GM18519 (cell line): Measurements from ENCODE around the gene SORCS2.

Experiments
- ATAC-seq: cut with Tn5 transposase; IDR thresholded peaks from one replicate; pipeline ENCODE4 v1.9.1; 2021; ENCODE audit warnings: mild to moderate bottlenecking, moderate library complexity; ENCODE audit not compliant: unreplicated experiment, low FRiP score

The SORCS2 gene

DNA sequence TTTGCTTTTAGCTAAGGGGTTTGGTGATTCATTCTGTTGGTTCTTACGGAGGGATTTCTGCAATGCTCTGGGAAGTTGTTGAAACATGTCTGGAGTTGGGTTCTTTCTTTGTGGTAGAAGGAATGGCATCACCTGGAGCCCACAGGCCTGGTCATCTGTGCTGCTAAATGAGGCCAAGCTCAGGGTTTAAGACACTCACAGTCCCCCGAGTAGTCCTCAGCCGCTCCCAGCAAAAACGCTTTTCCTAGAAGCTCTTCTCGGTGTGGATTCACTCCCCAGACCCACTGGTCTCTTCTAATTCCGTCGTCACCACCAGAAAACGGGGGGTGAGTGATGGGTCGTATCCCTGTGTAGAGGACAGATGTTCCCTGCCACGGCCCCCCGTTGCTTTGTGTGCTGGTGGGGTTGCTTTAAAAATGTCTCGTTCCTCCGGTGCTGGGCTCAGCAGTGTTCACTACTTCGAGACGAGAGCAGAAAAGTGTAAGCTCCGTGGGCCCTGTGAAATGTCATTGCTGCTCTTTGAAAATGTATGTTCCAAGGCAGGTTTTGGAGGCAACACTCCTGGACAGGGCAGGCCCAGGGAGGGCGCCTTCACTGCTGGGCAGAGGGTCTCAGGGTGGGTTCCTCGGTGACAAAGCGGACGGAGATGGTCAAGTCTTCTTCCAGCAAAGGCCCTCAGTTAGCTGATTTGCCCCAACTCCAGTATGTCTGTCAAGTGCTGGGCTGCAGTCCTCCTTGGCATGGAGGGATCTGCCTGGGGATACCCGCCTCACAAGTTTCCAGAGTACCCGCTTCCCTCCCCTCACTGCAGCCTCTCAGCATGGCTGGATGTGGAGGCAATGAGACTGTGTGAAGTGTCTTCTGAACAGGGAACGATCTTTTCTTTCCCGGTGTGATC lies 205.1 kb downstream of the SORCS2 start:
- no peak for ATAC-seq

DNA sequence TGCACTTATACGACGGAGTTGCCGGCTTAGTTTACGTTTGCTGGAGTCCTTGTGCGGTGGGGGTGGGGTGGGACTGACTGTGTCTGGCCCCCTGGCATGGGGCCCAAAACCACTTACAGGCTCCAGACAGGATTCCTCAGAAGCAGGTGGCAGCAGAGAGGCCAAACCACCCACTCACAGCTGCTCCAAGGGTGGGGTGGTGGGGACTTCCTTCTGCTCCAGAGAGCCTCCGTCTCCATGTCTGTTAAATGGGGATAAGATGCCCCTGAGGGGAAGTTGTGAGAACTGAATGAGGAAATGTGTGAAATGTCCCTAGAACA lies 205.7 kb downstream of the SORCS2 start:
- ATAC-seq, result no peak

DNA sequence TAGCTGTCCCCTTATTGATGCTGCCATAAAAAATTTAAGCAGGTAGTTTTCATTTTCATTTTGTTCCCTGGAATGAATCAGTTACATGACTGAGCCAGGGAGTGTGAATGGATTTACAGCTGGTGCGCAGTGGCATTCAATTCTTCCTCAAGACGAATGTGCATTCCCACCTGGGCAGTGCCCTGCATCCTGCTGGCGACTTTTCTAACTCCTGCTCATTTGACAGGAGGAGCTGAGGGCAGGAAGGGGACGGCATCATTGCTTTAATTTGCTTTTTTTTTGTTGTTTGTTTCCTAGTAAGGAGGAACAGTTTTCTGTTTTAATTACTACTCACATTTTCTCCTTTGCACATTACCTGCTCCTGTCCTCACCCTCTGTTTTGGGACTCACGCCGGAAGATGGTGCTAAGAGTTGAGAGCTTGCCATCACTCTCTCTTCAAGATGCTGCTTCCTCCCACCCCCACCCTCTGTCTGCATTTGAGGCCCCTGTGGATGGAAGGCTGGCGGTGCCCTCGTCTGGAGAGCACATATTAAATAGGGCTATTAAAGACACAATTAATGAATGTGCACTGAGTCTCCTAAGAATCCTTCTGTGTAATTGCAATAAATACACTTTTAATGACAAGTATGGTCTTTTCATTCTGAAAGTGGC lies 206.6 kb downstream of the SORCS2 start:
- ATAC-seq, result no peak

DNA sequence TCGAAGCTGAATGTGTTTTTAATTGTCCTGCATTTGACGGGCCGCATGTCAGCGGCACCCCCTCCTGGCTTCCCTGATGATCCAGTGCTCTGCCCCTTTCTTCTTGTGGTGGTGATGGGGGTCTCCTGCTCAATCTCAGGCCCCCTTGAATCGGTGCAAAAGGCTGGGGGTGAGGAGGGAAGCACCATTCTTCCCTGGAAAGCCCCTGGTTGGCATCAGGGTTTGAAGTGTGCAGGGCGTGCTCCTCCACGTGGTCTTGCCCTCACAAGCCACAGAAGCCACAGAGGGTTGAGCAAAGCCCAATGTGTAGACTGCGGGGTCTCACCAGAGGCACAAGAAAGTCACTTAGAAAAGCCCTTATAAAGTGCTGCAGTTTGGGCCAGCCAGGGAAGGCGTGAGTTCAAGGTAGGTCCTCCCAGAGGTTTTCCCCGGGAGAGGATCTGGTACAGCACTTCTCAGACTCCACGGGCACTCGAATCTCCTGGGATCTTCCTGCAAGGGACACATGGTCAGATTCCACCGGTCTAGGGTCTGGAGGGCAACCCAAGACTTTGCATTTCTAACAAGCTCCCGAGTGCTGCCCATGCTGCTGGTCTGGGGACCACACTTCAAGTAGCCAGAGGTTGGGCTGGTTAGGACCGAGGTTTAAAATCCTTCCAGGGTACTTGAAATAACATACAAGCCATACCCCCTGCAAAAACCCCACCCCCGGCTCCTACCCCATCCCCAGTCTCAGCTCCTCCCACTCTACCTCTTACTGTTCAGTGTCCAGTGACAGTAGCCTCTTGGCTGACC lies 207.3 kb downstream of the SORCS2 start:
- no peak for ATAC-seq

DNA sequence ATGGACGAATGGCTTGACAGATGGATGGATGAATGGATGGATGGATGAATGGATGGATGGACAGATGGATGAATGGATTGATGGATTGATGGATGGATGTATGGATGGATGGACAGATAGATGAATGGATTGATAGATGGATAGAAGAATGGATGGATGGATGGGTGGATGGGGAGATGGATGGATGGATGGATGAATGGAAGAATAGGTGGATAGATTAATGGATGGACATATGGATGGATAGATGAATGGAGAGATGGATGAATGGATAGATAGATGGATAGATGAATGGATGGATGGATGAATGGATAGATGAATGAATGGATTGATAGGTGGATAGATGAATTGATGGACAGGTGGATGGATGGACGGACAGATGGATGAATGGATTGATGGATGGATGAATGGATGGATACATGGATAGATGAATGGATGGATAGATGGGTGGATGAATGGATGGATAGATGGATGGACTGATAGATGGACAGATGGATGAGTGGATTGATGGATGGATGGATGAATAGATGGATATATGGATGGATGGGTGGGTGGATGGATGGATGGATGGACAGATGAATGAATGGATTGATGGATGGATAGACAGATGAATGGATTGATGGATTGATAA lies 208.4 kb downstream of the SORCS2 start:
- no peak for ATAC-seq

DNA sequence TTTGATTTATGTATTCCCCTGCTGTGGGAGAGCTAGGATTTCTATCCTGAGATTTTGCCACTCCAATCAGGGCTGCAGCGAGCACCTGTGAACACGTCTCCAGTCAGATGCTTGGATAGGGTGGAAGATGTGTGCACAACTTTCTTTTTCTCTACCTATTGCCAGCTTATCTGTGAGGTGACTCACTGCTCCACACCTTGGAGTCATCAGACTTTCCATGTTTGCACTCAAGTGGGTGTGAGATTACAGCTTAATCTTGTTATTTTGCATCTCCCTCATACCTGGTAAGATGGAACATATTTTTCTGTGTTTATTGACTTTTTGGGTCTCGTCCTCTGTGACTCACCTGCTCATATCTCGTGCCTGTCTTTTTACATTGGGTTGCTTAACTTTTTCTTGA lies 210.2 kb downstream of the SORCS2 start:
- no peak for ATAC-seq

DNA sequence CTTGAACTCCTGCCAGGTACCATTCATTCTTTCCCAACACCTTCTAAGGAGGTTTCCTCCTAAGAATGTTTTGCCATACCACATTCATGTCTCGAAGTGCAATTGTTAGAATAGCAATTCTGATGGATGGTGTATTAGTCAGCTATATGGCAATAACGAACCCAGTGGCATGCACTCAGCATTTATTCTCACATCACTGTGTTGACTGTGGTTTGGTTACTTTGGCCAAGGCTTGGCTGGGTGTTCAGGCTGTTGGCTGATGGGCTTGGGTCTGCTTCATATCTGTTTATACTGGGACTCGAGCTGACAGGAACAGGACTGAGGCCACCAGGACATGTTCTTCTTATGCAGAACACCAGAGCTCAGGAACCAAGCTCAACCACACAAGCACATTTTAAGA lies 210.7 kb downstream of the SORCS2 start:
- ATAC-seq, result no peak

DNA sequence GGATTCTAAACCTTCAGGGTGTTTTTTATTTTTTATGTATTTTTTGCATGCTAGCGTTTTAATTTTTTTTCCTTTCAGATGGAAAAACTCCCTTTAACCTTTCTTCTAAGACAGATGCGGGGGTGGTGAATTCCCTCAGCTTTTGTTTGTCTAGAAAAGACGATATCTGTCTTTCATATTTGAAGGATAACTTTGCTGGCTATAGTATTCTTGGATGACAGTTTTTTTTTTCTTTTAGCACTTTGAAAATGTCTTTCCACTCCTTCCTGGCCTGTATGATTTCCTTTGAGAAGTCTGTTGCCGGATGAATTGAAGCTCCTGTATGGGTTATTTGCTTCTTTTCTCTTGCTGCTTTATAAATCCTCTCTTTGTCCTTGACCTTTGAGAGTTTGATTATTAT lies 215.8 kb downstream of the SORCS2 start:
- no peak for ATAC-seq

DNA sequence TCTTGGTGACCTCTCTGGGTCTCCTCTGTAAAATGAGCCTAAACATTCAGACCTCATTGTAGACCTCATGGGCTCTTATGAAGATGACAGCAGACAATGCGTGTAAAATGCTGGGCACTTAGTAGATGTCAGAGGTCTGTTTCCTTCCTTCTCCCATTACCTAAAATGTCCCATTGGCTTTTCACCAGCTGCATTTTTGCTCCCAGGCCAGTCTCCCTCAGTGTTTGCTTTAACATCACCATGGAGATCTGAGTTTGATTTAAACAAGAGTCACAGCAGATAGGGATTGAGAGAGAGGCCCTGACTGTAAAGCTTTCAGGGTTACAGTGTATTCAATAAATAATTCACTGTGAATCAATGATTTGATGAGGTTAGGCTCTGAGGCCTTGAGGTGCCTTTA lies 218.1 kb downstream of the SORCS2 start:
- ATAC-seq, result no peak

DNA sequence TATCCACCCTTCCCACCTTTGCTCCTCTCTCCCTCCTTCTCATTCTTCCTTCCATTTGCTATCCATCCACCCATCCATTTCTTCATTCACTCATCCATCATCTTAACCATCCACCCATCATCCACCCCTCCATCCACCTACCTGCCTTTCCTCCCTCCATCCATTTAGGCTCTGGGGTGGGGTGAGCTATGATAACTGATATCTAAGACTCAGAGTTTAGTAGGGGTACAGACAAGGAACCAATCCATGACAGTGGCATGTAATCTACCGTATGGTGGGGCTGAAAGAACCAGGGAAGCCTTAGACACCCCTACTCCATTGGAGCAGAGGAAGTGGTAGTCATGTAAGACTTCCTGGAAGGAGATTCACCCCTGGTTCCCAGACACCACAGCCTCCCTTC lies 219.2 kb downstream of the SORCS2 start:
- no peak for ATAC-seq

DNA sequence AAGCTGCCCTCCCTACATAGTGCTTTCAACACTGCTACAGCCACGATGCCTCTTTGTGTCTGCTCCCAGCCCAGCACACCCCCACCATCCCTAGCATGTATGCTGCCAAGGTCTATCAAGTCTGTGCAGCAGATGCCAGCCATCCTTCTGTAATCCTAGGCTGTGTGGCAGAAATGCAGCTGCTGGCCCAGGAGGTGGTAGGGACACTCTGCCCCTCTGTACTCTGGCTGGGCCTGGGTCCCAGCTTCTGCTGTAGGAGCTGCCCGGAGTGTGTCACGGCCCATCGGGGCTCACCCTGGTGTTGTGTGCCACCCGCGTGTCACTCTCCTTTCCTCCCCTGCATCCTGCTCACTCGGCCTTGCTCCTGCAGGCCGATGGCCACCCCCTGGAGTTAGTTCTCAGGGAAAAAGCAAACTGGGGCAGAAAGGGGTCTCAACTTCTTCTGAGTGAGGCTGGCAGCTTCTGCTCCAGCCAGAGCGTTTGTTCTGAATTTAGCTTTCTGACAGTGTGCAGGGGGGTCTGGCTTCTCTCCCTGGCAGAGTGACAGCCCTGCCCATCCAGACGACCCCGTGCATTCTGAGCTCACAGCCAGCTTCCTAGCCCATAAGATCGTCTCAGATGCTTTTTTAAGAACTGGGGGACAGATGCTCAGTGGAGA lies 219.7 kb downstream of the SORCS2 start:
- no peak for ATAC-seq

DNA sequence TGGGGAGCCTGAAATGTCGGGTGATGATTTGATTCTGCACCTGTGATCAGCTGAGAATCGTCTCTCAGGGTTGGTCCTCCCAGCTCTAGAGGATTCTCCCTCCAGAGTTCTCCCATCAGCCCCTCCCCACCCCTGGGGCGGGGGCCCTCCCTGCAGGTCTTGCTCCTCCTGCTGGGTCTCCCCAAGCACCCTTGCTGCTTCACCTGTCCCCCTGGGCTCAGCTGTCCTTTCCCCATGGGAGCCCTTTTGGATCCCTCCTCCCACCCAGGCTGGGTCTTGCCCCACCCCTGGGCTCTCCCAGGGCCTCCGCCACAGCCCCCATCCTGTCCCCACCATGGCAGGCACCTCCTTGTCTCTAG lies 220.2 kb downstream of the SORCS2 start:
- no peak for ATAC-seq

DNA sequence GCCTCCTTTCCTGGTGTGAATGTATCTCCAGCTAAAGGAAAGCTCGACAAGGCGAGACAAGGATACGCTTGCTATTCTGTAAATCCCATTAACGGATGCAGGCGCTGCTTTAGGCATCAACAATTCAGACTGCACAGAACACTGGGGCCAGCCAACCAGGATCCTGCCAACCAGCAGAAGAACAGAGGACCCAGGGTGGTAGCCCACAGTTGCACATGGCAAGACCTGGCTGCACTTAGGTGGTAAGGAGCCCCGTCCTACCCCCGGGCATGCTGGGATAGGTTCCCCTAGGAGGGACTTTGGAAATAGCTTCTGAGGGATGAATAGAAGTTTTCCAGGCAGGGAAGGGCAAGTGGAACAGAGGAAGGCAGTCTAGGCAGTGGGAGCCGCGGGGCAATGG lies 221.7 kb downstream of the SORCS2 start:
- no peak for ATAC-seq

DNA sequence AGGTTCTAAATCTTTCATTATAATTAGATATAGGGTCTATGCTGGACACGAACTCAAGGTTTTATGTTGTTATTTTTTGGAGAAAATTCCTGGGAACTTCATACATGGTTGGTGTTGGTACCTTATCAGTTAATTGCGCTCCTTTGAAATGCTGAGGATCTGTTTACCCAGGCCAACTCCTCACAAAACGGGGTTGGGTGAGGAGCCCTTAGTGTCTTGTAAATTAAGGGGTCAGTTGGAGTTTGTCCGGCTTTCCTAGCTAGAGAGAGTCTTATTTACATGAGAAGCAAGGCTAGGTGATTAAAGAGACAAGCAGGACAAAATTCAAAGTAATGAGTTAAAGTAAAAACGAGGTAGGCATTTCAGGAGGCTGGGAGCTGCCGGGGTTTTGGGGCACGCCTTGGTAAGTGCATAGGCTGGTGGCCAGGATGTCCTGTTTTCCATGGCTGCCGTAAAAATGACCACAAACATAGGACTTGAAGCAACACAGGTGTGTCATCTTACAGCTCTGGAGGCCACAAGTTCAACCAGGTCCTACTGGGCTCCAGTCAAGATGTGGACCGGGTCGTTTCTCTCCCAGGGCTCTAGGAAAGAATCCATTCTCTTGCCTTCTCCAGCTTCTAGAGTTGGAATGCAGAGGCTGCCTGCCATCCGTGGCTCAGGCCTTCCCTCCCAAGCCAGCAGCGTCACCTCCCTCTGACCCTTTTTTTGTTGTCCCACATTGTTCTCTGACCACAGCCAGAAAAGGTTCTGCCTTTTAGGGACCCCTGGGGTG lies 222.6 kb downstream of the SORCS2 start:
- ATAC-seq, result no peak

DNA sequence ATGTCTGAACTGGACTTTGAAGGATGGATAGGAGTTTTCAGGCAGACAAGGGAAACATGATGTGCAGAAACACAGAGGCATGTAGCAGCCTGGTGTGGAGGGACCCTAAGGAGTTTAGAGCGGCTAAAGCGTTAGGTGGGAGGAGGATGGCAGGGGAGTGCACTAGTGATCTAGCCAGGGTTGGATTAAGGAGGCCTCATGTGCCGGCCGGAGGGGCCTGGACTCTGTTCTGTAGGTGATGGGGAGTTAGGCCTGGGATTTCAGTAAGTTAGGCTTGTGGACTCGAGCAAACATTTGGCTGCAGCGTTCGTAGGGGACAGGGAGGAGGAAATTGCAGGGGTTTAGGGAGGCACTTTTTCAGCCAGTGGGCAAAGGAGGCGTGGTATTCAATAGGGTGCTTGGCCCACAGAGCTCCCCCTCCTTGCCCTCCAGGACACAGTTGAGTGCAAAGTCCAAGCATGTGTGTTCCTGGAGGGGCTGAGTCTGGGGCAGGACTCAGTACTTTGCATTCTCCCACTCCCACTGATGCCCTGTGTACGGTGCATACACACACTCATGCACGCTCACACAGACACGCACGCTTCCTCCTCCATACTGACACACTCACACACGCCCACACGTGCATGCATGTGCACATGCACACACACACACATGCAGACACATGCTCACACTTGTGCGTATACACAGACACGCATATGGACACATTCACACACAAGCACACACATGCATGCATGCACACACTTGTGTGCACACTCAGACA lies 223.8 kb downstream of the SORCS2 start:
- ATAC-seq, result no peak

DNA sequence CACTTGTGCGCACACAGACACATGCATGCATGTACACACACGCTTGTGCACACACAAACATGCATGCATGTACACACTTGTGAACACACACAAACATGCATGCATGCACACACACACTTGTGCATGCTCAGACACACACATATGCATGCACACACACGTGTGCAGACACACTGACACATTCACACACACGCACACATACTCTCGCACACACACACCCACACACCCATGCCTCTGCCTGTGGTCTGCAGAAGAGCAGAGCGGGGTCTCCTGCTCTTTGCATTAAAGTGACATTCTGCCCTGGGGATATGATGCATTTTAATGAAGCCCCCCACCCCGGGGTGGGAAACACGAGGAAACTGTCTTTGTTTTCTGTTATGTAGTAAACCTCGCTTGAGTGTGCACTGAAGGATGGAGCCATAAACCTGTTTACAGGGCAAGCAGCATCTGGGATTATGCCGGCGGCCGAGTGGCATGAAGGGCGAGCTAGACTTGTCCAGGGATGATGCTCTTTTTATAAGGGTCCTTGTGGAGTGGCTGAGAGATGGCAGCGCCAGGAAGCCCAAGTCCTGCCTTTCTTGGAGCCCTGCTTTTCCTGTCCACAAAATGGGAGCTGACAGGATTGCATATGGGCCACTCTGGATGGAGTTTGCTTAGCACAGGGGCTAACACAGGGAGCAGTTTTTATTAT lies 224.6 kb downstream of the SORCS2 start:
- no peak for ATAC-seq

DNA sequence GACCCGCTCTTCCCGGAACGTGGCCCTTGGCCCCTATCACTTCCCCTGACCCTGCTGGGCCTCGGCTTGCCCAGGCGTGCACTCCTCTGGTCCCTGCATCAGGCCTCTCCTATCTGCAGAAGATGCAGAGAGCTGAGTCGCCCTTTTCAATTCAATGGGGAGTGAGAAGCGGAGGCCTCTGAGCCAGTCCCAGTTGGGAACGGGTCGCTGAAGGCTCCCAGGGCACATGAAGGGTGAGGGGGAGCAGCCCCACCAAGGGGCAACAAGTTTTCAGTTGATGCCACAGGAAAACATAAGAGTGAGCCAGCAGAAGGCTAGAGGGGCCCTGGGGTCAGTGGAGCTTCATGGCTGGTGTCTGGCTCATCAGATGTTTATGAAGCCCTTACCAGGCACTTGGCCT lies 225.3 kb downstream of the SORCS2 start:
- ATAC-seq, result no peak

DNA sequence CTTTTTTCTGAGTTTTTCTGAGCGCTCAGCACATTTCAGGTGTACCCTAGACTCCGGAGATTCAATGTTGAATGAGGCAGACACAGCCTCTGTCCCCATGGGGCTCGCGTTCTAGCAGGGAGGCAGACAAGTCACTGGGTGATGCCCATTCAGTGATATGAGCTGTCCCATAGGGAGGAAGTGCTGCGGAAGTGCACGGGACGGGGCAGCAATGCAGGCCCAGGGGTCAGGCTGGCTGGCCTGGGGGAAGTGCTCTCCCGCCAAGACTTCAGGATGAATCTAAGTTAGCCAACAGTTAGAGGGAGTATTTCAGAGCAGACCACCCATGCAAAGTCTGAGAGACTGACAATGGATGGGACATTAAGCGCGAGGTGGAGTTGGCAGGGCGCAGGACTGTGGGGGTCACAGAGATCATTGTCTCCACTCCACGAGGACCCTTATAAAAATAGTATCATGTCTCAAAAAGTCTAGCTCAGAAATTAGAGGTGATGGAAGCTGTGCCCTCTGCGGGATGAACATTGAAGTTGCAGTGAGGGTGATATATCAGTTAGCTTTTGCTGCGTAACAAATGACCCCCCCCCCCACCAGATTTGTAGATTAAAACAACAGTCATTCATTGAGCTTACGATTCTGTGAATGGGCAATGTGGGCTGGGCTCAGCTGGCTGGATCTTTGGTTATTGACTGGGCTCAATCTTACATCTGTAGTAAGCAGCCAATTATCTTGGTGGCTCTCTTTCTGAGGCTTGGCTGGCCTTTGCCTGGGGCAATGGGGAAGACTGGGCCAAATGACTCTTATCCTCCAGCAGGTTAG lies 226.0 kb downstream of the SORCS2 start:
- no peak for ATAC-seq
